HK-2 (cell line): ENCODE measurements around the gene CAMK2D.

ENCODE experiments used
- DNase-seq: peaks from one replicate; pipeline ENCODE4 v3.0.0-alpha.2; 2018; ENCODE audit not compliant: unreplicated experiment

Gene CAMK2D

GRCh38 chr4:113524096-113524495, 237.4 kb downstream of the CAMK2D start:
- no peak for DNase-seq

GRCh38 chr4:113522433-113522832, 239.1 kb downstream of the CAMK2D start:
- DNase-seq, result no peak

- DNase-seq, result no peak
Observed at GRCh38 chr4:113513382-113513781, 248.2 kb downstream of the CAMK2D start.

- no peak for DNase-seq
Observed at GRCh38 chr4:113512880-113513279, 248.7 kb downstream of the CAMK2D start.

DNA sequence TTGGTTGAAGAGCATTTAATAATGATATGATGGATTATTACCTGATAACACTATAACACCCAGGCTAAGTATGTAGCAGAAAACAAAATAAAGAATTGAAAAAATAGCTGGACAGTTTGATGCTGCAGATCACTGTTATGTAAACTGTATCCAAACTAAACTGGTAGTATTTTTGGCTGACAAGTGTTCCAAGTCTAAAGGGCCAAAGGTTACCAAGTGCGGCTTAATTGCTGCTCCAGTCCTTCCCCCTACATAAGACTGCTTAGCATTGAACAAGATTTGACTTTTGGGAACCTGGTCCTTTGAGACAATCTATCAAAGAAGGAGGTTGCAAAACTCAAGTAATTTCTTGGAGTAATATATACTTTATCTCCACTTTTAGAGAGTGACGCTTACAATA, 249.6 kb downstream of the CAMK2D start:
- no peak for DNase-seq

DNA sequence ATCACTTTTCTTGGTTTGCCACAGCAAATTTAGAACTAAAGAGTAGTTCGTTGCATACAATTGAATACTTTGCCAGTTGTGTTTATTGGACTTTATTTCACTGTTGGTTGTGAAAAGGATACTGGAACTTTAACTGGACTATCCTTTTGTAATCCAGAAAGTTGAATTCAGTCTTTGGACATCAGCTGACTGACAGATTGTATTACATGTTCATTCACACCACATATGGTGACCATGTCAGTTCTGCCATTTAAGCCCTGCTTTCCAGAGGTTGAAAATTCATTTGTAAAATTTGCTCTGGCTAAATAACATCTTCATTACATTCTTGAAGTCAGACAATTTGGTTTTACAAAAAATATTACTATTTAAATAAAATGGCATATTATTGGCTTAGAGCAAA, 251.7 kb downstream of the CAMK2D start:
- no peak for DNase-seq

- no peak for DNase-seq
Observed at GRCh38 chr4:113505044-113505443, 256.5 kb downstream of the CAMK2D start.

DNA sequence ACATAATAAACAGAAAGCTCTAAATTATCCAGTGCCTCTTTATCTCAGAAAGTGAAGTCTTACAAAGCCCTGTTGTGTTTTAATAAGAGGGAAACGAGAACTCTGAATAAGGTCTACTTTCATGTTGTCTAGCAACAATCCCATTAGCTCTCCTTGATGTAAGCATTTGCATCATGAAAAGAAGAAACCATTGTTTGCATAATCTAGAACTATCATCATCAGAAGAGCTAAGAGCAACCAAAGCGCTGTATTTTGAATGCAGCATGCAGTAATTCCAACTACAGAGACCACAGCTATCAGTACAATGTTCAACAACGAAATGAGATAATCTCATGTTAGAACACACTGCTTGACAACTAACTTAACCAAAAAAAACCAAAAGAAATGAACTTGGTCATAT, 257.1 kb downstream of the CAMK2D start:
- DNase-seq, result no peak

DNA sequence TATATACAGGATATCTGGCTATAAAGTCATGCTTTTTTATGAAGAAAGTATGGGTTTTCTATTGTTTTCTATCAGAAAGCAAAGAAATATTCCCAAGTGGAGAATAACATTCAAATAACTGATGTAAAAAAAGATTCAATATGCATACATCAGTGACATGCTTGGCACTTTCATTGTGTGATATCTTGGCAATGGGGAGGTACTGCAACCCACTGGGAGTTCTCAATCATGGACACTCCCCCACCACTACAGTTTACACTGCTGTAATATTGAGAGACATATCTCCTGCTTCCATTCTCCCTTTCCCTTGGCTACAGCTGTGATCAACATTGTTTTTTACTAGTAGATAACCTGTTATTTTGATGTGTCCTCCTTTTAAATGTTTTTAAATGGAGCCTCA, 257.8 kb downstream of the CAMK2D start:
- no peak for DNase-seq

DNA sequence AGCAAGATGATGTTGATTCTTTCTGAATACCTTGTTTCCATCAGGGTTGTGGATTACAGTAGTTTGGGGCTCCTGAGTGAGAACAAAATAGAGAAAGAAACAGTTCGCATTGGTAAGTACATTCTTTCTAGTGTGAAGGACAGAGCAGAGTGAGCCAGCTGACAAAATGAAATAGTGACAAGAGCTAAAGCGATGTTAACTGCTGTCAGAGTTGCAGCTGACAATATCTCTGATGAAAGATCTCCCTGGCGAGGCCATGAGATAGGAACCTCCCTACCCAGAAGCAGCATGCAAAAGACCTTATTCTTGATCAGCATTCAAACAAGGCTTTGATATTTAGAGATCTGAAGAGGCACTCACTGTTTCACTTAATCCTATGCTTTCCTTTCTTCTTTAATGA, 258.6 kb downstream of the CAMK2D start:
- DNase-seq, result no peak

- DNase-seq, result no peak
Observed at GRCh38 chr4:113502476-113502875, 259.1 kb downstream of the CAMK2D start.

DNA sequence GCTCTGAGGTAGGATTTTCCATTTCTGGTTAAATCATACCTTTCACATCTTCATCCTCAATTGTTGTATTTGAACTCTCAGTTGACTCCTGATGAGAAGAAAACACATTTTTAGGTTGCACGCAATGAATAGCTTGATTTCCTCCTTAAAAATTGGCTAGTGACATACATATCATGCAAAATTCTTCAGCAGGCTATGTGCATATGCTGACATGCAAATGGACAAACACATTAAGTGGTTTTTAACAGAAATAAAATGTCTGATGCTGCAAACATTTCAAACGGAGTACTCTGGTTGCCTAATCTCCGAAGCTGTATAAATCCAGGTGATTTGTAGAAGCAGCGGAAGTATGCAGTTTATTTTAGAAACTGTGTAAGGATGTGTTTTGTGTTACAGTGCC, 261.1 kb downstream of the CAMK2D start:
- no peak for DNase-seq

DNA sequence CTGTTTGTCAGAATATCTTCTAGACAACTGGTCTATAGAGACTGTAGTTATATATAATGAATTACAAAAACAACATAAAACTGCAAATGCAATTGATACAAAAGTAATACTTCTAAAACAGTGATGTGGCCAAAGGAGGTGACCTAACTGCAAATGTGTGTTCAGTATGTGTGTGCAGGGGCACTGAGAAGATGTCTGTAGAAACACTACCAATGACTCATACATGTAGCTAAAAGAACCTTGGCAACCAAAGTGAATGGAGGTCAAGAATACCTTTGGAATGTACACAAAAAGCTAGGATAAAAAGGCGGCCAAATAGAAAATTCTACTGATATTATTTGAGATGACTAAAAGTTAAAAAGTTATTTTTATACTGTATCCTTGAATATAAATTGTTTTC, 261.8 kb downstream of the CAMK2D start:
- no peak for DNase-seq

GRCh38 chr4:113499166-113499565, 262.4 kb downstream of the CAMK2D start:
- no peak for DNase-seq

- DNase-seq, result no peak
Observed at GRCh38 chr4:113497154-113497884, 264.2 kb downstream of the CAMK2D start.

GRCh38 chr4:113496698-113497097, 264.8 kb downstream of the CAMK2D start:
- no peak for DNase-seq

DNA sequence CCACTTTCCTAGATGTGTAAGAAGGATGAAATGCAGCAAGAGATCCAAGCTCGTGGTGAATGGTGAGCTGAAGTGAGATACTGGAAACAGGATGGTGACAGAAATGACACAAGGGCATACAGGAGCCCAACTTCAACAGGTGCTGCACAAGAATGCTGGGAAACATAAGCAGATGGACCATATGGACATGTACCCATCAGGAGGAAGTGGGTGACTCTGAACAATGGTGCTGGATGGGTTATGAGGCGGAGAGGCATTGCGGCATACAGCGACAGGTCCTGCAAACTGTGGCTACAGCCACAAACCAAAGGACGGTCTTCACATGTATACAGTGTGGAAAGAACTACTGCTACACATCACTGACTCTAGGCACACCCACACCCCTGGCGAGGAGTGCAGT, 265.7 kb downstream of the CAMK2D start:
- no peak for DNase-seq

- DNase-seq, result no peak
Observed at GRCh38 chr4:113483131-113483530, 278.4 kb downstream of the CAMK2D start.

GRCh38 chr4:113482325-113482724, 279.2 kb downstream of the CAMK2D start:
- DNase-seq, result no peak

GRCh38 chr4:113481820-113482219, 279.7 kb downstream of the CAMK2D start:
- no peak for DNase-seq

- no peak for DNase-seq
Observed at GRCh38 chr4:113480109-113480508, 281.4 kb downstream of the CAMK2D start.

DNA sequence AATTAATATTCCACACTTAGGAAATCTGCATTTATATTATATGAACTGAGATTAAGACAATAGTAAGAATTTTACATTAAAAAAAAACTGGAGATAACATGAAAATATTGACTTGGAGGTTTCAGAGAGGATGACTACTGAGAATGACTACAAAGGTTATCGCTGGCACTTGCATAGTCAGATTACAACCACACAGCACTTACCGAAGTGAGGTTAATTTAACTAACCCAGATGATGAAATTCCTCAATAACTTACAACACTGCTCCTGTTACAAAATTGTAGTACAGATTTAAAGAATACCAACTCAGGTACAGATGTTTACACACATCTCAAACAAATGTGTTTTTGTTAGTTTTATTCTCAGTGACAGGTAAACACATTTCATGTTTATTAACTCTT, 283.5 kb downstream of the CAMK2D start:
- no peak for DNase-seq

GRCh38 chr4:113476800-113477199, 284.7 kb downstream of the CAMK2D start:
- peak; percentile 9 for DNase-seq

- DNase-seq, result no peak
Observed at GRCh38 chr4:113474017-113474416, 287.5 kb downstream of the CAMK2D start.
